ENCODE data around the gene WNT9A.
"Not testable (repeated sequence)": the region's sequence is repeated elsewhere in the genome, so short reads cannot be mapped to it uniquely, and the experiment has no call there.

WNT9A gene

DNA sequence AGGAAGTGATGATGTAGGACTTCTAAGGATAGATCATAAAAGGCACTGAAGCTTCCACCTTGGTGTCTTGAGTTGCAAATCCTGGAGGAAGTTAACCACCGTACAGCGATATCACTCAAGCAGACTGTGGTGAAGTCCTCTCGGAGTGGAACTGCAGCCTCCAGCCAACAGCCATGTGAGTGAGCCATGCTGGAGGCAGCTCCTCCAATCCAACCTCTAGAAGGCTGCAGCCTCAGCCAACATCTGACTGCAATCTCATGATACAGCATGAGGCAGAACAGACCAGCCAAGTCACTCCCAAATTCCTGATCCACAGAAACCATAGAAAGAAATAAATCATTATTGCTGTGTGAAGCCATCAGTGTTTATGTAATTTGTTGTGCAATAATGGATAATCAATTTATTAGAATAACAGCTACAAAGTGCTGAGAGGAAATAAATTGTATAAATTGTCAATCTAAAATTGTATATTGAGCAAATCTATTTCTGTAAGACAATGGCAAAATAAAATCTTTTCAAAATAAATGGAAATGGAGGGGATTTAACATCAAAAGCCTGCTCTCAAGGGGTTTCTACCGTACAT, 67.3 kb downstream of the WNT9A start:
- peaks cover 9% of the 10 kb centered on the region for H3K4me1 Mint-ChIP-seq
- H3K36me3 Mint-ChIP-seq (ENCODE audit: insufficient read depth), result no peaks in the 10 kb centered on the region
- peaks cover under 1% of the 10 kb centered on the region for H3K27me3 Mint-ChIP-seq
- no peak for ATAC-seq (replicated peaks; ENCODE audit: extremely low read depth, poor library complexity, severe bottlenecking)
- no peak overlapping the region for H3K27ac Mint-ChIP-seq (ENCODE audit: low read depth)
- no peak for DNase-seq (ENCODE audit: low spot score in 2 of 2)
- no peaks in the 10 kb centered on the region for H3K9me3 Mint-ChIP-seq
- no peak overlapping the region for H3K4me3 Mint-ChIP-seq

DNA sequence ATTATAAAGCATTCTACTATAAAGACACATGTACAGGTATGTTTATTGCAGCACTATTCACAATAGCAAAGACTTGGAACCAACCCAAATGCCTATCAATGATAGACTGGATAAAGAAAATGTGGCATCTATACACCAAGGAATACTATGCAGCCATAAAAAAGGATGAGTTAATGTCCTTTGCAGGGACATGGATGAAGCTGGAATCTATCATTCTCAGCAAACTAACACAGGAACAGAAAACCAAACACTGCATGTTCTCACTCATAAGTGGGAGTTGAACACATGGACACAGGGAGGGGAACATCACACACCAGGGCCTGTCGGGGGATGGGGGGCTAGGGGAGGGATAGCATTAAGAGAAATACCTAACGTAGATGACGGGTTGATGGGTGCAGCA, 69.9 kb downstream of the WNT9A start:
- not testable (repeated sequence) for H3K27ac Mint-ChIP-seq (ENCODE audit: low read depth); H3K4me3 Mint-ChIP-seq; DNase-seq (ENCODE audit: low spot score in 2 of 2); H3K9me3 Mint-ChIP-seq; H3K36me3 Mint-ChIP-seq (ENCODE audit: insufficient read depth); ATAC-seq (replicated peaks; ENCODE audit: extremely low read depth, poor library complexity, severe bottlenecking); H3K4me1 Mint-ChIP-seq
- H3K27me3 Mint-ChIP-seq, result peaks cover 27% of the 10 kb centered on the region

DNA sequence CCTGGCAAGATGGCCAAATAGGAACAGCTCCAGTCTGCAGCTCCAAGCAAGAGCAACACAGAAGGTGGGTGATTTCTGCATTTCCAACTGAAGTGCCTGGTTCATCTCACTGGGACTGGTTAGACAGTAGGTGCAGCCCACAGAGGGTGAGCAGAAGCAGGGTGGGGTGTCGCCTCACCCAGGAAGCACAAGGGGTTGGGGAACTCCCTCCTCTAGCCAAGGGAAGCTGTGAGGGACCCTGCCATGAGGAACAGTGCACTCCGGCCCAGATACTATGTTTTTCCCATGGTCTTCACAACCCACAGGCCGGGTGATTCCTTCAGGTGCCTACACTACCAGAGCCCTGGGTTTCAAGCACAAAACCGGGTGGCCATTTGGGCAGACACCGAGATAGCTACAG, 75.8 kb downstream of the WNT9A start:
- not testable (repeated sequence) for ATAC-seq (replicated peaks; ENCODE audit: extremely low read depth, poor library complexity, severe bottlenecking); H3K9me3 Mint-ChIP-seq; DNase-seq (ENCODE audit: low spot score in 2 of 2); H3K4me3 Mint-ChIP-seq; H3K27ac Mint-ChIP-seq (ENCODE audit: low read depth); H3K36me3 Mint-ChIP-seq (ENCODE audit: insufficient read depth)
- H3K27me3 Mint-ChIP-seq, result peaks cover 27% of the 10 kb centered on the region
- peaks cover 21% of the 10 kb centered on the region for H3K4me1 Mint-ChIP-seq

DNA sequence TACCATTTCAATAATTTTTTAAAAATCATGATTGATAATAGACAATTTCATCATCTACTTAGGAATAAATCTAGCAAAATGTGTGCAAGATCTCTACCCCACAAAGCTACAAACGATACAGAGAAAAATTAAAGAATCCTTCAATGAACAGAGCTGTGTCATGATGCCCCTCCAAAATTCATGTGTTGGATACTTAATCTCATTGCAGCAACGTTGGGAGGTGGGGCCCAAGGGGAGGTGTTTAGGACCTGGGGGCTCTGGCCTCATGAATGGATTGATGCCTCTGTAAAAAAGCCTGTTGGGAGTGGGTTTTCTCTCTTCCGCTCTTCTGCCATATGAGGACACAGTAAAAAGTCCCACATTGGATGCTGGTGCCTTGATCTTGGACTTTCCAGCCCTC, 77.4 kb downstream of the WNT9A start:
- no peak for DNase-seq (ENCODE audit: low spot score in 2 of 2)
- no peak for ATAC-seq (replicated peaks; ENCODE audit: extremely low read depth, poor library complexity, severe bottlenecking)
- Mint-ChIP-seq H3K4me1 (peaks cover 21% of the 10 kb centered on the region), H3K27me3 (peaks cover 25% of the 10 kb centered on the region), H3K36me3 (ENCODE audit: insufficient read depth) (no peaks in the 10 kb centered on the region), H3K4me3 (peak overlapping the region; percentile 45), H3K27ac (ENCODE audit: low read depth) (no peak overlapping the region), H3K9me3 (no peaks in the 10 kb centered on the region)

DNA sequence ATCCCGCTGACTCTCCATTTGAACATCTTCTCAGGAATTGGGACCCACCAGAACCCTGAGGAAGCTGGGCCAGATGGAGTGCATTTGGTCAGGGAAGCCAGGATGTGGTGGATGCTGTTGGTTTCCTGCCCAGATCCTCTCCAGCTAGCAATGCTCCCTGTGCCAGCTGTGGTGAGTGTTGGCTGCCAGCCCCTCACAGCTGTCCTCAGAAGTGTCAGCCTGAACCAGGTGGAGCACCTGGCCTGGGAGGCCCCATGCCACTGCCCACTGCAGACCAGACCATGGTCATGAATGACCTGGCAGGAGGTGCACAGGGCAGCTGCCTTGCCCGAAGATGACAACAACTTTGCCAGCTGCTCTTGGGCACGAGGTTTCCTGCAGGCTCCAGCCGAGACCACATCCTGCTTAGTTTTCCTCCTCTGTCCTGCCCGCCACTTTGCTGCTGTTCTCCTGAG, 77.9 kb downstream of the WNT9A start:
- peaks cover 21% of the 10 kb centered on the region for H3K27me3 Mint-ChIP-seq
- ATAC-seq (replicated peaks; ENCODE audit: extremely low read depth, poor library complexity, severe bottlenecking) (peak; percentile 40), DNase-seq (ENCODE audit: low spot score in 2 of 2) (no peak)
- H3K27ac Mint-ChIP-seq (ENCODE audit: low read depth), result no peak overlapping the region
- peak overlapping the region; percentile 45 for H3K4me3 Mint-ChIP-seq
- no peaks in the 10 kb centered on the region for H3K9me3 Mint-ChIP-seq
- H3K4me1 Mint-ChIP-seq, result peaks cover 21% of the 10 kb centered on the region
- H3K36me3 Mint-ChIP-seq (ENCODE audit: insufficient read depth), result no peaks in the 10 kb centered on the region

DNA sequence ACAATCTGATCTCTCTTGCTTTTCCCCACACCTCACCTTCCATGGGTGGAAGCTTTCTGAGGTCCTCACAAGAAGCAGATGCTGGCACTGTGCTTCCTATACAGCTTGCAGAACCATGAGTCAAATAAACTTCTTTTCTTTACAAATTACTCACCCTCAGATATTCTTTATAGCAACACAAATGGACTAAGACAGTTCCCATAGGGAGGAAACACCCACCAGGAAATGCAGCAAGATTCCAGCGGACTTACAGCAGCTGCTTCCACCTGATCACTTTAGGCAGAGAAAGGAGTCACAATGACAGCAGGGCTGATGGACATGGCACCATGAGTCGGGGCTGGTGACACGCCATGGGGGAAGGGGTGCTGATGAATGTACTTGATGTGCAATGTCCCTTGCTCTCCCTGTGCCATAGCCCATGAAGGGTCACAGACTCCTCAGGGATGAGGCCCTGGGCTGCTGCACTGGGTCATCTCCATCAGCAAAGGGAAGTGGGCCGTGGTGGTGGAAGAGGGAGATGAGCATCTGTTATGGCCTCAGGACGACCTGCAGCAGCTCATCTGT, 78.4 kb downstream of the WNT9A start:
- Mint-ChIP-seq H3K36me3 (ENCODE audit: insufficient read depth) (no peaks in the 10 kb centered on the region), H3K9me3 (peaks cover 5% of the 10 kb centered on the region), H3K27me3 (peaks cover 15% of the 10 kb centered on the region), H3K27ac (ENCODE audit: low read depth) (no peak overlapping the region), H3K4me3 (peak overlapping the region; percentile 45), H3K4me1 (peaks cover 21% of the 10 kb centered on the region)
- no peak for DNase-seq (ENCODE audit: low spot score in 2 of 2)
- no peak for ATAC-seq (replicated peaks; ENCODE audit: extremely low read depth, poor library complexity, severe bottlenecking)

Data from central memory CD8-positive, alpha-beta T cell (primary cell).